ENCODE measurements around the gene FBXO21.
"Not testable (repeated sequence)": the region's sequence is repeated elsewhere in the genome, so short reads cannot be mapped to it uniquely, and the experiment has no call there.

FBXO21 gene

DNA sequence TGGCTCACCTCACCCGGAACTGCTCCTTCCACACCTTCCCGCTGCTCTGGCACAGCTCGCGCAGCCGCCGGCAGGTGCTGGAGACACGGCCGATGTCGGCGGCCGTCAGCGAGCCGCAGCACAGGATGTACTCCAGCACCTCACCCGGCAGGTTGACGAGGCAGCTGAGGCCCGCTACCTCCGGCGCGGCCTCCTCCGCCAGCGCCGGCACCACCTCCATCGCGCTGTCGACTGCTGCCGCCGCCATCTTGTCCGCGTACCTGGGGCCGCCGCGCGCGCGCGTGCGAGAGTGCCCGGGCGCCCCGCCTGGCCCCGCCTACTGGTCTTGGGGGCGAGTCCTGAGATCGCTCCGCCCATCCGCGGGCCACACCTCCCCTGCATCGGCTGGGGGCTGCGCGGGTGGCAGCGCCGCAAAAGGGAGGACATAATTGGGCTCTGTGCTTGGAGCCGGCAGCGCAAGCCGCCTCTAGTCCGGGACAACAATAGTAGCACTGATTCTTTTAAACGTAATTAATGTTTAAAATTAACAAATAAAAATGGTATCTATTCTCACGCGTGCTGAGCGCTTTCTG lies at the start of gene FBXO21:
Gene FBXO21 (minus strand): TSS at position 261 of the 572 bp plus-strand sequence. CDS start 14 bp downstream, at position 247.
- peak; percentile 55 for DNase-seq (ENCODE audit: low read depth)

GRCh38 chr12:117236456-117237001 lies 46.3 kb upstream of the FBXO21 start:
- DNase-seq (ENCODE audit: low read depth), result peak; percentile 24

GRCh38 chr12:117235261-117235660 lies 45.0 kb upstream of the FBXO21 start:
- no peak for DNase-seq (ENCODE audit: low read depth)

DNA sequence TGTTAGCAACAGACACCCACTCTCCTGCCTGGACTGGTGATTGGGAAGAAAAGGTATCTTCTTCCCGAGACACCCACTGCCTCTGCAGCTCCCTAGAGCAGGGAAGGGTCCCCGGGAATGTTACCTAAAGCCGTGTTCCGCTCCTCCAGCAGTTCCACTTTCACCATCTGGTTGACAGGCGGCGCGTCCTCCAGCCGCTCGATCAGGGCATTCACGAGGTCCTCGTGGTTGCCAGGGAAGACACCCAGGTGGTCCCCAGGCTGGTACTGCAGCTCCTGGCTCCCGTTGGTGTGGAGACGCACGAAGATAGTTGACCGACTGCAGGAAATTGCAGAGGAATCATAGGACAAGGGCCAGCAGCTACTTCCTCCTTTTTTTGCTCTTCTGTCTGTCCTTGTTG lies 44.2 kb upstream of the FBXO21 start:
- no peak for DNase-seq (ENCODE audit: low read depth)

GRCh38 chr12:117231750-117232149 lies 41.5 kb upstream of the FBXO21 start:
- no peak for DNase-seq (ENCODE audit: low read depth)

DNA sequence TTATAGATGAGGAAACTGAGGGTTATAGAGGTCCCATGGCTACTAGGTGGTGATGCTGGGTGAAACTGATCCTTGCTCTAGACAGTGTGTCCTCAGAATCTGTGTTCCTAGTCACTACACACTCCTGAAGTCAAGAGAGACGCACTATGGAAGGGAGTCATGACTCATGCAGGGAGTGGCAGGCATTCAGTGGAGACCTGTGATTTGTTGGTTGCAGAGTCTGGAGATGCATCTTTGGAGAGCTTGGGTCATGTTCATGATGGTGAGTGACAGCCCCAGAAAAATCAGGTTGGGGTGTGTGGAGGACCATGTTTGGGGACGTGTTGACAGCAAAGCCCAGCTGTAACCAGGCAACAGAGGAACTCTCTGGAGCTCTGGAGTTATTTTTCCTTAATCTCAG lies 38.0 kb upstream of the FBXO21 start:
- no peak for DNase-seq (ENCODE audit: low read depth)

DNA sequence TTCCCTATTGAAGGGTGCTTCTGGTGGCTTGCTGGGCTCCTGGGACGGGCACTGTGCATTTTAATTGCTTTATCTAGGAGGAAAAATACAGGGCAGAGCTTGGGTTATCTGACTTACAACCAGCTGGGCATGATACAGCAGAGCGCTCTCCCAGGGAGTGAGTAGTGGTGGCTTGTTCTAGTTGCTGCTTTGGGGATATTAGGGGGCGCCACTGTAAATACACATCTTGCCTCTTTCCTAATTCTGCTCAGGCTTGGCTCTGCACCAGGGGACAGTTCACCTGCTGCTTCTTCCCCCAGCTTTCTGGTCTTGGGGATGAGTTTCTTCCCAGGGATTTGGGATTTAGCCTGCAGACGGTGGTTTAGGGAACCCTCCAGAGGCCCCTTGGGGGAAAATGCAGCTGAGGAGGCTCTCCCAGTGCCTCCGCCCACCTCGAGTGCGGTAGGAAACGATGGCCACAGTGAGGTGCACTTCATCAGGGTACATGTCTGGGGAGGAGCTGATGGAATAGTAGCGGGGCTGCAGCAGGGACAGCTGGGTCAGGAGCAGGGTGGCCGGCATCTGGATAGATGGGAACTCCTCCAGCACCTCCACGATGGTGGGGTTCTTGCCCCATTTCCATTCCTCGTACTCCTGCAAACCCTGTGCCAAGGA lies 36.9 kb upstream of the FBXO21 start:
- no peak for DNase-seq (ENCODE audit: low read depth)

GRCh38 chr12:117226505-117226904 lies 36.2 kb upstream of the FBXO21 start:
- DNase-seq (ENCODE audit: low read depth), result no peak

DNA sequence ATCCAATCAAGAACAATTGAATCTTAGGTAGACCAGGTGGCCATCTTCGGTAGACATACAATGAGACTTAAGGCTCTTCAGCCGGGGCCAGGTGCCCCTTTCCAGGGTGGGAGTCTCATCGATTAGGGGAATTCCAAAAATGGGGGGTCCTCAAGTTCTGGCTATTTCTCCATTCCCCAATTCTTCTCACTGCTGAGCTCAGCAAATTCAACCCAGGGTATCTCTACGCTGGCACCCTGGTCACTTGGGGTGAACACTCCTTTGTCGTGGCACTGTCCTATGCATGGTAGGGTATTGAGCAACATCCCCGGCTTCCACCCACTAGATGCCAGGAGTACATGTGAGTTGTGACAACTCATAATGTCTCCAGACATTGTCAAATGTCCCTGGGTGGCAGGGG lies 34.9 kb upstream of the FBXO21 start:
- no peak for DNase-seq (ENCODE audit: low read depth)

GRCh38 chr12:117220947-117221346 lies 30.7 kb upstream of the FBXO21 start:
- DNase-seq (ENCODE audit: low read depth), result not testable (repeated sequence)

- no peak for DNase-seq (ENCODE audit: low read depth)
Observed at GRCh38 chr12:117218149-117218548, 27.9 kb upstream of the FBXO21 start.

GRCh38 chr12:117216686-117217085 lies 26.4 kb upstream of the FBXO21 start:
- no peak for DNase-seq (ENCODE audit: low read depth)

DNA sequence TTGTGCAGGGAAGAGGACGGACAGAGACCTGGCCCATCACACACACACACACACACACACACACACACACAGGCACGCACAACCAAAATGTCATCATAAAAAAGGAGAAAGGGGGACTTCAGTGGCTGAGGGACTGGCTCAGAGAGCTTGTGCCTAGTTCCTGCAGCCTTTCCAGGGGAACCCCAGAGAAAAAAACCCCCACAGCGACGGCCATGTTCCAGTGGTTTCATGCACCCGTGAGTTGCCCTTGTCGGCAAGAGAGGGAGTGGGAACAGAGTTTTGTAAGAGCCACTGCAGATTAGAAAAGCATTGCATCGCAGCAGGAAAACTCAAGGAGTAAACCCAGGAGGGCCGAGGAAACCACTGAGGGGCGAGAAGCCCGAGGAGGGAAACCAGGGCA lies 24.5 kb upstream of the FBXO21 start:
- DNase-seq (ENCODE audit: low read depth), result no peak

GRCh38 chr12:117213295-117213808 lies 23.1 kb upstream of the FBXO21 start:
- DNase-seq (ENCODE audit: low read depth), result no peak

GRCh38 chr12:117212563-117213190 lies 22.4 kb upstream of the FBXO21 start:
- peak; percentile 61 for DNase-seq (ENCODE audit: low read depth)

DNA sequence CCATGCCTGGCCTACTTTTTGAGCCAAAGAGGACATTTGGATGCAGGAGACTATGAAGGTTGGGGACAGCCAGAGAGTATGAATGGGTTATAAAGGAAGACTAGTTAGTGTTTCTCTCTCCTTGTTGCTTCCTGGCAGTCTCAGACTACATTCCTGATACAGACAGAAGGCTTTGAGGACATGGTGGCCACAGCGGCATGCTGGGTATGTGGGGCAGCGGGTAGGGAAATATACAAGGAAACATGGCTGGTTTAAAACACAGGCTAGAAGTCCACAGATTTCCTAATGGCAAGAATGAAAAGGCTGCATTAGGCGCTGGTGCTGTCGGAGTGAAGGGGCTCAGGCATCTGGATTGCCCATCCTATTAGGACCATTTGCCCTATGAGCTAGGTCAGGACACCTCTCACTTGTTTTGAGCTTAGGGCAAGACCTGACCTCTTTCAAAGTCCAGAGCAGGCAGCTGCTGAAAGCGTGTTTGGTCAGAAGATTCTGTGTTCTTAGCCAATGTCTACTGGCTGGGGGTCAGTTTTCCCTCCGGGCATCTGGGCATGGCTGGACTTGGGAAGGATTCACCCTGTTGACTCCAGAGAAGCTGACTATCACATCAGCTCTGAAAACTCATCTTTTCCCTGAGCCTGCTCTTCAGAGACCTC lies 20.1 kb upstream of the FBXO21 start:
- no peak for DNase-seq (ENCODE audit: low read depth)

GRCh38 chr12:117209626-117210025 lies 19.4 kb upstream of the FBXO21 start:
- no peak for DNase-seq (ENCODE audit: low read depth)

DNA sequence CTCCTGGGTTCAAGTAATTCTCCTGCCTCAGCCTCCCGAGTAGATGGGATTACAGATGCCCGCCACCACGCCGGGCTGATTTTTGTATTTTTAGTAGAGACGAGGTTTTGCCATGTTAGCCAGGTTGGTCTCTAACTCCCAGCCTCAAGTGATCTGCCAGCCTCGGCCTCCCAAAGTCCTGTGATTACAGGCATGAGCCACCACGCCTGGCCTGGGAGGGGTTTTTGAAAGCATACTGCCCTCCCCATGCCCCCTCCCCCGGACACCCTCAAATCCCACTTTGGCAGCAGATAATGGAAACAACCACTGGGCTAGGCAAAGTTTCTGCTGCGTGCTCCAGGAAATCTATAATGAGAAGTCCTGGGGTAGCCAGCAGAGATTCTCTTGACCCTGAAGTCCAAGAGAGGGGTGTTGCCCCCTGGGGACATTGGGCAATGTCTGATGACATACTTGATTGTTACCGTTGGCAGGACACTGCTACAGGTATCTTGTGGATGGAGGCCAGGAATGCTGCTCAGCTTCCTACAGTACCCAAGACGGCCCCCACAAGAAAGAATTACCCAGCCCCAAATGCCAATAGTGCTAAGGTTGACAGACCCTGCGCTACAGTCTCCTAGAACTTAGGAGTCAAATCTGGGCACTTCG lies 18.7 kb upstream of the FBXO21 start:
- DNase-seq (ENCODE audit: low read depth), result no peak

- no peak for DNase-seq (ENCODE audit: low read depth)
Observed at GRCh38 chr12:117208206-117208605, 17.9 kb upstream of the FBXO21 start.

DNA sequence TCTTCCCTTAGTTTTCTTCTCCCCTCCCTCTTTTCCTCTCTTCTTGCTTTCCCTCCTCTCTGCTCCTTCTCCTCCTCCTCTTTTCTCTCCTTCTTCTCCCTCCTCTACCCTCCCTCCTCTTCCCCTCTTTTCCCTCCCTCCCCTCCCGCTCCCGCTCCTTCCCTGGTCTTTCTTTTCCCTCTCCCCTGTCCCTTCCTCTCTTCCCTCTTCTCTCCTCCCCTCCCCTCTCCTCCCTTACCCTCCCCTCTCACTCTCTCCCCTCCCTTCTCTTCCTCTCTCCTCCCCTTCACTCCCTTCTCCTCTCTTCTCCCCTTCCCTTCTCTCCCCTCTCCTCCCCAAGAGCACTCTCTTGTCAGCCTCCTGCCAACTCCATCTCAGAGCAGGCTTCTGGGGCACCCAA lies 17.4 kb upstream of the FBXO21 start:
- DNase-seq (ENCODE audit: low read depth), result no peak

DNA sequence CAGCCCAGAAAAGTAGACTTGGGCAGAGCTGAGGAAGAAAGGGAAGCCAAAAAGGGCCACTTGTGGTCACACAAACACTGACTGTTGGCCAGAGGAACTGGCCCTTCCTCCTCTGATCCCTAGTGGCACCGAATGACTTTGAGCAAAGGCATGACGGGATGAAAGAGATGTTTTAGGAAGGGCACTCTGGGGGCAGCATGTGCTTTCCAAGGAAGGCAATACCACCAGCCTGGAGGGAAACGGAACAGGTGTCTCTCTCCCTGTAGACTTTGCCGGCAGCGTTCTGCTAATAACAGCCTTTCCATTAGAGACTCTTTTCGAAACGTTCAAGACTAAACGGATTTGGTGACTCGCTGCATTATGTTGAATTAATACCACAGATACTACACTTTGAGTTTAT lies 12.3 kb upstream of the FBXO21 start:
- DNase-seq (ENCODE audit: low read depth), result no peak

GRCh38 chr12:117202033-117202432 lies 11.8 kb upstream of the FBXO21 start:
- no peak for DNase-seq (ENCODE audit: low read depth)

All from GM04504 (cell line).